ENCODE results near the gene ZNF420. TPM values are rescaled to one million over a fixed set of nuclear protein-coding genes. Genes with fewer than 3 reads are reported as not detected.
A peak's percentile ranks its signal among the peaks of the same experiment; 100 is the strongest.
"Not testable (repeated sequence)": the region's sequence is repeated elsewhere in the genome, so short reads cannot be mapped to it uniquely, and the experiment has no call there.

The ZNF420 gene
- total and polyA plus RNA-seq, 2 of the 13 experiments (the other 11 are each of a cell fraction or from before 2014, with no cell fraction given) = 1.4 to 6.6 TPM

DNA sequence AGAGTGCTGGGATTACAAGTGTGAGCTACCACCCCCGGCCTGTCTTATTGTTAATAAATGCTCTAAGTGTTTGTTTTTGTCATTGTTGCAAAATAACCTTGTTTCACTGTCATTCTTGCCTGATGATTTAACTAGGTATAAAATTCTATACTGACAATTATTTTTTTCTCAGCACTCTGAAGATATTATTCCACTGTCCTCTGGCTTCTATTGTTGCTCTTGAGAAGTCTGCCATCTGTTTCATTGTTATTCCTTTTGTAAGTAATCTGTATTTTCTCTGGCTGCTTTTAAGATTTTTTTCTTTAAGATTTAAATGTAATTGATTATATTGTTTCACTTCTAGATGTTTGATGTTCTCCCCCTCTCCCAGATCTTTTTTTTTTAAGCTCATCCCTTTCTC is 17.6 kb downstream of the ZNF420 start:
- ChIA-PET CTCF (ENCODE audit: low intra/inter-chr PET ratio, low total read pairs) (no interaction called here), POLR2A (no interaction called here)
- H3K9me3 ChIP-seq (ENCODE audit: low read length) = peaks cover 87% of the 10 kb centered on the region
- 94% methylated on average over 1 of the region's 1 CpG for WGBS (ENCODE audit: low lambda C conversion rate)
- no peak overlapping the region for H2AFZ ChIP-seq (ENCODE audit: low read length)
- in situ Hi-C loops (cut with HindIII; ENCODE audit: extremely low pct_ligation_motif_present, low pct_unique_long_range_greater_than_20kb) (no loop called here), intact Hi-C loops (cut with micrococcal nuclease; ENCODE audit: unreplicated experiment) (no loop called here)
- H3K36me3 ChIP-seq (replicated peaks in 1 of 2; ENCODE audit: control insufficient read depth in 1 of 2, insufficient read depth in 2 of 2, low read length in 2 of 2) = peaks cover 6 to 21% of the 10 kb centered on the region in 2 experiments; a peak in 4 of 5 replicates
- H3K4me3 ChIP-seq (replicated peaks in 1 of 3; ENCODE audit: insufficient read depth in 1 of 3, low read depth in 2 of 3, low read length in 3 of 3) = no peak overlapping the region
- H3K27me3 ChIP-seq (ENCODE audit: control insufficient read depth in 1 of 2, insufficient read depth in 2 of 2, low read length in 2 of 2) = no peaks in the 10 kb centered on the region
- H4K20me1 ChIP-seq (ENCODE audit: insufficient read depth, low read length) = no peaks in the 10 kb centered on the region
- no peaks in the 10 kb centered on the region for H3K79me2 ChIP-seq (ENCODE audit: insufficient read depth, low read length)
- TF ChIP-seq ZNF317 (CRISPR knock-in tag; IDR thresholded peaks at IDR 0.05) (peak; percentile 96), JDP2 (CRISPR knock-in tag; IDR thresholded peaks at IDR 0.05; ENCODE audit: borderline replicate concordance) (no peak)
- no TSS peak for BruUV-seq (replicated peaks)
- H3K4me2 ChIP-seq (ENCODE audit: low read depth, low read length) = no peak overlapping the region
- no peak for DNase-seq (ENCODE audit: low spot score)
- no peak overlapping the region for H3K9ac ChIP-seq (ENCODE audit: insufficient read depth, low read depth, low read length)
- FAIRE-seq = no peak
- H3K4me1 ChIP-seq (ENCODE audit: insufficient read depth, low read length) = no peaks in the 10 kb centered on the region
- ATAC-seq = no peak
- no peak overlapping the region for H3K27ac ChIP-seq (ENCODE audit: extremely low read length, insufficient read depth, low read length)

DNA sequence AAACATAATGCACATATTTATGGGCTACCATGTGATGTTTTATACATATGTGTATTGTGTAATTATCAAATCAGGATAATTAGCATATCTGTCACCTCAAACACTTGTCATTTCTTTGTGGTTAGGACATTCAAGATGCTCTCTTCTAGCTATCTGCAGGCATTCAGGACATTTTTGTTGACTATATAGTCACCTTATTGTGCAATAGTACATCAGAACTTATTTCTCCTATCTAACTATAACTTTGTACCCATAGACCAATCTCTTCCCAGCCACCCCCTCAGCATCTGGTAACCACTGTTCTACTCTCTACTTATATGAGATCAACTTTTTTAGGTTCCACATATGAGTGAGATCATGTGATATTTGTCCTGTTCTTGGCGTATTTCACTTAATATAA is 20.3 kb downstream of the ZNF420 start:
- Histone ChIP-seq H3K4me2 (ENCODE audit: low read depth, low read length) (no peak overlapping the region), H3K27me3 (ENCODE audit: control insufficient read depth in 1 of 2, insufficient read depth in 2 of 2, low read length in 2 of 2) (no peaks in the 10 kb centered on the region), H3K9ac (ENCODE audit: insufficient read depth, low read depth, low read length) (no peak overlapping the region), H3K36me3 (replicated peaks in 1 of 2; ENCODE audit: control insufficient read depth in 1 of 2, insufficient read depth in 2 of 2, low read length in 2 of 2) (peaks cover 3 to 10% of the 10 kb centered on the region in 2 experiments; a peak in 1 of 5 replicates), H3K79me2 (ENCODE audit: insufficient read depth, low read length) (no peaks in the 10 kb centered on the region), H3K4me3 (replicated peaks in 1 of 3; ENCODE audit: insufficient read depth in 1 of 3, low read depth in 2 of 3, low read length in 3 of 3) (no peak overlapping the region), H2AFZ (ENCODE audit: low read length) (no peak overlapping the region), H3K9me3 (ENCODE audit: low read length) (peaks cover 87% of the 10 kb centered on the region), H4K20me1 (ENCODE audit: insufficient read depth, low read length) (no peaks in the 10 kb centered on the region), H3K4me1 (ENCODE audit: insufficient read depth, low read length) (no peaks in the 10 kb centered on the region), H3K27ac (ENCODE audit: extremely low read length, insufficient read depth, low read length) (no peak overlapping the region)
- intact Hi-C loops (cut with micrococcal nuclease; ENCODE audit: unreplicated experiment) (no loop called here), in situ Hi-C loops (cut with HindIII; ENCODE audit: extremely low pct_ligation_motif_present, low pct_unique_long_range_greater_than_20kb) (no loop called here)
- 97% methylated on average over 1 of the region's 1 CpG for WGBS (ENCODE audit: low lambda C conversion rate)
- POLR2A ChIA-PET = no interaction called here
- DNase-seq (ENCODE audit: low spot score) (no peak), FAIRE-seq (no peak), ATAC-seq (no peak)
- CTCF ChIA-PET (ENCODE audit: low intra/inter-chr PET ratio, low total read pairs) = no interaction called here
- no TSS peak for BruUV-seq (replicated peaks)
- TF ChIP-seq CEBPB (IDR thresholded peaks at IDR 0.05; ENCODE audit: borderline replicate concordance, low read depth, low read length) (peak; percentile 71), ZNF879 (CRISPR knock-in tag; IDR thresholded peaks at IDR 0.05) (no peak)

GRCh38 chr19:37104135-37104534 is 25.9 kb downstream of the ZNF420 start:
- in situ Hi-C loops (cut with HindIII; ENCODE audit: extremely low pct_ligation_motif_present, low pct_unique_long_range_greater_than_20kb); intact Hi-C loops (cut with micrococcal nuclease; ENCODE audit: unreplicated experiment); BruUV-seq (replicated peaks); H4K20me1 ChIP-seq (ENCODE audit: insufficient read depth, low read length); H3K27ac ChIP-seq (ENCODE audit: extremely low read length, insufficient read depth, low read length); H3K4me2 ChIP-seq (ENCODE audit: low read depth, low read length); H2AFZ ChIP-seq (ENCODE audit: low read length); H3K27me3 ChIP-seq (ENCODE audit: control insufficient read depth in 1 of 2, insufficient read depth in 2 of 2, low read length in 2 of 2); H3K36me3 ChIP-seq (replicated peaks in 1 of 2; ENCODE audit: control insufficient read depth in 1 of 2, insufficient read depth in 2 of 2, low read length in 2 of 2); H3K4me3 ChIP-seq (replicated peaks in 1 of 3; ENCODE audit: insufficient read depth in 1 of 3, low read depth in 2 of 3, low read length in 3 of 3); H3K79me2 ChIP-seq (ENCODE audit: insufficient read depth, low read length); CTCF ChIA-PET (ENCODE audit: low intra/inter-chr PET ratio, low total read pairs); DNase-seq (ENCODE audit: low spot score); H3K4me1 ChIP-seq (ENCODE audit: insufficient read depth, low read length); H3K9ac ChIP-seq (ENCODE audit: insufficient read depth, low read depth, low read length); FAIRE-seq; ATAC-seq: not testable (repeated sequence)
- 94% methylated on average over 5 of the region's 5 CpGs for WGBS (ENCODE audit: low lambda C conversion rate)
- peaks cover 73% of the 10 kb centered on the region for H3K9me3 ChIP-seq (ENCODE audit: low read length)
- POLR2A ChIA-PET = interaction anchor here (0.9 kb wide), 1 partner anchor 267 kb away, joined by 3 read pairs; no protein-coding TSS in a partner anchor

Measured in HepG2 (cell line).